ENCODE measurements around the gene KCNQ5.

GRCh38 chr6:72674842-72675241 lies 53.0 kb downstream of the KCNQ5 start:
- TF ChIP-seq, protein P1, sequence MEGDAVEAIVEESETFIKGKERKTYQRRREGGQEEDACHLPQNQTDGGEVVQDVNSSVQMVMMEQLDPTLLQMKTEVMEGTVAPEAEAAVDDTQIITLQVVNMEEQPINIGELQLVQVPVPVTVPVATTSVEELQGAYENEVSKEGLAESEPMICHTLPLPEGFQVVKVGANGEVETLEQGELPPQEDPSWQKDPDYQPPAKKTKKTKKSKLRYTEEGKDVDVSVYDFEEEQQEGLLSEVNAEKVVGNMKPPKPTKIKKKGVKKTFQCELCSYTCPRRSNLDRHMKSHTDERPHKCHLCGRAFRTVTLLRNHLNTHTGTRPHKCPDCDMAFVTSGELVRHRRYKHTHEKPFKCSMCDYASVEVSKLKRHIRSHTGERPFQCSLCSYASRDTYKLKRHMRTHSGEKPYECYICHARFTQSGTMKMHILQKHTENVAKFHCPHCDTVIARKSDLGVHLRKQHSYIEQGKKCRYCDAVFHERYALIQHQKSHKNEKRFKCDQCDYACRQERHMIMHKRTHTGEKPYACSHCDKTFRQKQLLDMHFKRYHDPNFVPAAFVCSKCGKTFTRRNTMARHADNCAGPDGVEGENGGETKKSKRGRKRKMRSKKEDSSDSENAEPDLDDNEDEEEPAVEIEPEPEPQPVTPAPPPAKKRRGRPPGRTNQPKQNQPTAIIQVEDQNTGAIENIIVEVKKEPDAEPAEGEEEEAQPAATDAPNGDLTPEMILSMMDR (IDR thresholded peaks at IDR 0.05): no peak
- no peak for TF ChIP-seq POLR2A (IDR thresholded peaks at IDR 0.05)
